GM12878 (cell line): ENCODE measurements around the gene MYH6. TPM values are rescaled to one million over a fixed set of nuclear protein-coding genes. Genes with fewer than 3 reads are reported as not detected.

Experiments
- ATAC-seq: fragments of 200-7000 bp; cut with Tn5 transposase; 3 replicates; pipeline ENCODE4 v1.9.1; 2020; ENCODE audit warnings: mild to moderate bottlenecking, moderate library complexity
- BruUV-seq: library from RNA; stranded (reverse); fragments of 400-500 nt; replicated peaks from 2 replicates; lab custom pipeline; 2021; lab: Mats Ljungman, UMichigan
- CTCF ChIA-PET: fragments of 300-600 bp; sonication (Branson Sonifier 250); formaldehyde crosslinking; extraction: SDS; loops from one replicate; lab custom pipeline; 2021; ENCODE audit warnings: inconsistent platforms; lab: Yijun Ruan, JAX
- POLR2A ChIA-PET: fragments of 350-600 bp; formaldehyde crosslinking; extraction: SDS; loops from one replicate; lab custom pipeline; 2021; ENCODE audit warnings: inconsistent platforms; lab: Charles Lee
- RAD21 ChIA-PET: fragments of 300-600 bp; sonication (Branson Sonifier 250); formaldehyde crosslinking; loops from one replicate; lab custom pipeline; 2023; ENCODE audit warnings: antibody characterized with exemption; ENCODE audit not compliant: unreplicated experiment; lab: Charles Lee
- SMC1A ChIA-PET: fragments of 300-600 bp; sonication (Branson Sonifier 250); formaldehyde crosslinking; loops from one replicate; lab custom pipeline; 2023; ENCODE audit not compliant: unreplicated experiment, uncharacterized antibody; lab: Charles Lee
- DNase-seq: peaks from one replicate; pipeline ENCODE4 v3.0.0-alpha.2; 2011; ENCODE audit warnings: low read depth, low spot score
- FAIRE-seq: peaks from 3 replicates; lab custom pipeline; 2011; peaks lifted over from hg19 to GRCh38; lab: Jason Lieb, UNC
- H2AFZ ChIP-seq: 2 replicates; pipeline ENCODE4 v1.6.0; 2011; ENCODE audit warnings: low read depth, low read length, control low read depth; ENCODE audit not compliant: control insufficient read depth
- H3K27ac ChIP-seq: 2 replicates; pipeline ENCODE4 v1.5.1; 2011; ENCODE audit warnings: control low read depth; ENCODE audit not compliant: control insufficient read depth, insufficient read depth
- H3K27me3 ChIP-seq, 2 experiments: replicated peaks in 1 of 2; 2 replicates each; pipeline versions ENCODE4 v1.6.0 to v1.6.1; 2011; ENCODE audit warnings: low read length in 1 of 2; ENCODE audit not compliant: control insufficient read depth in 2 of 2, insufficient read depth in 2 of 2
- H3K36me3 ChIP-seq, 2 experiments: 2 replicates each; pipeline ENCODE4 v1.5.1; 2011; ENCODE audit warnings: low read length in 1 of 2; ENCODE audit not compliant: control insufficient read depth in 2 of 2, insufficient read depth in 2 of 2
- H3K4me1 ChIP-seq: 2 replicates; pipeline ENCODE4 v1.6.1; 2011; ENCODE audit warnings: mild to moderate bottlenecking, low read length, moderate library complexity, mixed read lengths; ENCODE audit not compliant: control insufficient read depth, insufficient read depth
- H3K4me2 ChIP-seq: 2 replicates; pipeline ENCODE4 v1.6.0; 2011; ENCODE audit warnings: control low read depth; ENCODE audit not compliant: control insufficient read depth, insufficient read depth
- H3K4me3 ChIP-seq: fragments of 200-600 bp; sonication (generic); 2 replicates; pipeline ENCODE4 v1.5.1; 2016
- H3K79me2 ChIP-seq: 2 replicates; pipeline ENCODE4 v1.6.0; 2011; ENCODE audit warnings: low read length; ENCODE audit not compliant: control insufficient read depth, insufficient read depth
- H3K9ac ChIP-seq: 2 replicates; pipeline ENCODE4 v1.8.0; 2011; ENCODE audit warnings: low read length, control low read depth, mixed read lengths; ENCODE audit not compliant: control insufficient read depth, insufficient read depth
- H3K9me3 ChIP-seq: replicated peaks from 3 replicates; pipeline ENCODE4 v1.5.1; 2011; ENCODE audit warnings: mild to moderate bottlenecking, low read length; ENCODE audit not compliant: control insufficient read depth, insufficient read depth
- H4K20me1 ChIP-seq: 2 replicates; pipeline ENCODE4 v1.6.0; 2011; ENCODE audit not compliant: control insufficient read depth, insufficient read depth
- BACH1 ChIP-seq: fragments of 450-650 bp; IDR thresholded peaks from 2 replicates; pipeline ENCODE4 v1.6.1; 2017; ENCODE audit warnings: mild to moderate bottlenecking, borderline replicate concordance
- MEF2A ChIP-seq: IDR thresholded peaks from 2 replicates; pipeline ENCODE4 v1.6.1; 2011; ENCODE audit warnings: low read depth, mild to moderate bottlenecking, low read length, moderate library complexity; ENCODE audit not compliant: insufficient read depth
- PBX3 ChIP-seq: IDR thresholded peaks from 2 replicates; pipeline ENCODE4 v1.6.1; 2011; ENCODE audit warnings: mild to moderate bottlenecking, low read depth, low read length, moderate library complexity; ENCODE audit not compliant: insufficient replicate concordance
- POLR2AphosphoS5 ChIP-seq: IDR thresholded peaks from 2 replicates; pipeline ENCODE4 v1.6.1; 2011; ENCODE audit warnings: mild to moderate bottlenecking, low read length, inconsistent platforms
- SMC3 ChIP-seq: IDR thresholded peaks from 2 replicates; pipeline ENCODE4 v1.6.1; 2011; ENCODE audit warnings: low read length, improper control_type of control experiment, borderline replicate concordance
- STAT1 ChIP-seq: fragments of 450-650 bp; conservative IDR thresholded peaks from 2 replicates; pipeline ENCODE4 v1.6.1; 2014; ENCODE audit warnings: antibody characterized with exemption, mild to moderate bottlenecking
- STAT3 ChIP-seq: IDR thresholded peaks from 2 replicates; pipeline ENCODE4 v1.6.1; 2011; ENCODE audit warnings: low read depth, low read length, improper control_type of control experiment
- TAF1 ChIP-seq: IDR thresholded peaks from 2 replicates; pipeline ENCODE4 v1.6.1; 2011; ENCODE audit warnings: mild to moderate bottlenecking, low read depth, low read length, borderline replicate concordance
- TBL1XR1 ChIP-seq: IDR thresholded peaks from 2 replicates; pipeline ENCODE4 v1.6.1; 2012; ENCODE audit warnings: low read depth, low read length, improper control_type of control experiment
- ZZZ3 ChIP-seq: IDR thresholded peaks from 2 replicates; pipeline ENCODE4 v1.6.1; 2011; ENCODE audit warnings: low read depth; ENCODE audit not compliant: control insufficient read depth, insufficient read length
- WGBS: methylation state at CpG from one replicate; pipeline ENCODE4 v1.1.6; 2016; ENCODE audit warnings: low lambda C conversion rate; ENCODE audit not compliant: insufficient replicate concordance, insufficient coverage; ENCODE audit errors: missing lambda C conversion rate; 5-methylcytosine and 5-hydroxymethylcytosine counted together
- in situ Hi-C: fragments of 300-500 bp; cut with MboI; formaldehyde crosslinking; loops from 9 replicates; pipeline ENCODE4 v1.14.3; 2018; ENCODE audit warnings: mixed read lengths
- intact Hi-C: fragments of 100-400 bp; cut with micrococcal nuclease; formaldehyde crosslinking; loops from one replicate; pipeline ENCODE4 v1.14.2; 2022; ENCODE audit not compliant: unreplicated experiment
- polyA plus RNA-seq, 11 experiments: library from polyadenylated mRNA; depleted of rRNA in 4 of 11; unstranded in 6 of 11; stranded (reverse) in 5 of 11; fragments of >200 nt; fragmentation: Nextera tagmentation in 4 of 11; fragmentation: Illumina TruSeq in 1 of 11; extraction: Ambion mirVana in 4 of 11; extraction: Trizol in 1 of 11; gene quantifications; 1 replicate in 1 of 11; 2 replicates in 10 of 11; pipeline versions ENCODE4 v1.2.1 to v1.2.3, GENCODE V29; 2011 to 2016; ENCODE audit warnings: inconsistent platforms in 2 of 11, missing spikeins in 2 of 11, low read depth in 1 of 11
- total RNA-seq, 4 experiments: library from RNA; depleted of rRNA in 3 of 4; stranded (reverse); fragments of >200 nt in 3 of 4; fragmentation: Illumina TruSeq in 1 of 4; extraction: Trizol in 1 of 4; gene quantifications; 2 replicates each; pipeline versions ENCODE4 v1.2.1 to v1.2.3, GENCODE V29; 2013 to 2021

MYH6 gene
- total and polyA plus RNA-seq, 10 of the 15 experiments (the other 5 are each of a cell fraction or from before 2014, with no cell fraction given) = 0.01 to 0.84 (median 0.05) TPM; not detected in 7

DNA sequence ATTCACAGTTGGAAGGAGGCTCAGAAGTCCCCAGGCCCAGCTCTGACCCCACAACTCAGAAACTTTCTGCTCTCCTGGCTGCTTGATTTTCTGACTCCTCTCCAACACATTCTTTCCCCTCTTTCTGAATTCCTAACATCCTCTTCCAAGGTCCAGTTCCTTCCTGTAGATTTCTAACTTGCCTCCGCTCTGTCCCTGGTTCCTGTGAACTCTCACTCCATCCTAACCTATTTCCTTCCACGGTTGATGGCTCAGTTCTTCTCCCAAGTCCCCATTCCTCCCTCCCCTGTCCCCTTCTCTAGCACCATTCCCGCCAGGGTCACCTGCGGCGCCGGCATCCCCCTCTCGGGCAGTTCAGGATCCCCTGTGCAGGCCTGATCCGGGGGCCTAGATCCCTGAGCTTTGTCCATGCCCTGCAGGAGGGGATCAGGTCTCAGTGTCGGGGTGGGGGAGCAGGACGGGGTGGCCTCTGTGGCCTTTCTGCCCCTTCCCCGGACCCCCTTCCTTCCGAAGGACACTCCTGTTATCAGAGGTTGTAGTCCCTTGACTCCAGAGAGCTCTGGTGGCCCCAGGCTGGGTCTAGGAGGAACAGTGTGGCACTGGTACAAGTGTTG, 49.4 kb downstream of the MYH6 start:
- in situ Hi-C loops = no loop called here
- TF ChIP-seq TAF1 = no peak
- no peak for TF ChIP-seq POLR2AphosphoS5
- TF ChIP-seq BACH1 = no peak
- TF ChIP-seq MEF2A = no peak
- no peak for TF ChIP-seq ZZZ3
- no peak for TF ChIP-seq SMC3
- no peak for TF ChIP-seq STAT1
- TF ChIP-seq STAT3 = no peak
- no peak for TF ChIP-seq TBL1XR1
- no peak for TF ChIP-seq PBX3
- Histone ChIP-seq H3K79me2 (no peaks in the 10 kb centered on the region), H3K27ac (no peak overlapping the region), H3K9ac (no peak overlapping the region), H4K20me1 (no peaks in the 10 kb centered on the region), H3K9me3 (no peaks in the 10 kb centered on the region), H3K36me3 (no peaks in the 10 kb centered on the region), H3K4me2 (no peak overlapping the region), H3K4me3 (no peak overlapping the region), H3K4me1 (no peaks in the 10 kb centered on the region), H2AFZ (no peak overlapping the region), H3K27me3 (peaks cover 0 to 1% of the 10 kb centered on the region in 2 experiments; a peak in 2 of 4 replicates)
- intact Hi-C loops = no loop called here
- ATAC-seq (no peak), FAIRE-seq (no peak), DNase-seq (no peak)
- ChIA-PET SMC1A (no interaction called here), RAD21 (no interaction called here), POLR2A (no interaction called here), CTCF (no interaction called here)
- no TSS peak for BruUV-seq
- WGBS = 31% methylated on average over 12 of the region's 12 CpGs
